GM12891 (cell line): ENCODE measurements around the gene SMIM24.

Source experiments
- PAX5 ChIP-seq: IDR thresholded peaks from 2 replicates; pipeline ENCODE4 v1.6.1; 2011; ENCODE audit warnings: low read length, moderate library complexity, mild to moderate bottlenecking; ENCODE audit not compliant: insufficient read depth, severe bottlenecking
- POLR2A ChIP-seq: IDR thresholded peaks from 2 replicates; pipeline ENCODE4 v1.6.1; 2011; ENCODE audit warnings: low read depth, low read length, control low read depth
- POLR2AphosphoS5 ChIP-seq: IDR thresholded peaks from 2 replicates; pipeline ENCODE4 v1.6.1; 2011; ENCODE audit warnings: low read depth, low read length, control low read depth
- SPI1 ChIP-seq: IDR thresholded peaks from 2 replicates; pipeline ENCODE4 v1.6.1; 2011; ENCODE audit warnings: low read depth, low read length, control low read depth
- TAF1 ChIP-seq: IDR thresholded peaks from 2 replicates; pipeline ENCODE4 v1.6.1; 2011; ENCODE audit warnings: low read depth, low read length, control low read depth

DNA sequence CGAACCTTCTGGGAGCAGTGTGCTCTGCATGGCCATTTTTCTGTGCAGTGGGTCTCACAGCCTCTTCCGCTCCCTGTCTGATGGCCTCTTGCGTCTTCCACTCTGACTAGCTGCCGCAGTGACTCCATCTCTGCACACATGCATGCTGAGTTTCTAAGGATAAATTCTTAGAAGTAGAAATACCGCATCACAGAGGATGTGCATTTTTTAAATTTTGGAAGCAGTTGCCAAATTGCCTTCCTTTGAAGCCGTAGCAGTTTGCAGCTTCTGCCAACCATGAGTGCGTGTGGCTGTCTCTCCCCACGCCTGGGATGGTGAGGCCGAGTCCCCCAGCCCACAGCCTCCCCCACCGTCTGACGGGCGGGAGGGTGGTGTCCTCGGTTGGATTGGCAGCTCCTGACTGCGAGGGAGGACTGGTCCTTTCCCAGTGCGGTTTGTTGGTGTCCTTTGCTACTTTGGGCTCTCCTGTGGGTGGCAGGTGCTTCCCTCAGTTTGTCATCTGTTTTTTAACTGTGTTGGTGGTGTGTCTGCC is 35.6 kb upstream of the SMIM24 start:
- TF ChIP-seq POLR2A (no peak), POLR2AphosphoS5 (no peak), PAX5 (no peak), TAF1 (no peak), SPI1 (no peak)
